SJCRH30 (cell line): ENCODE measurements around the gene WASF1. TPM values are rescaled to one million over a fixed set of nuclear protein-coding genes. Genes with fewer than 3 reads are reported as not detected.

Experiments used
- DNase-seq, 2 experiments: peaks; one replicate each; pipeline ENCODE4 v3.0.0-alpha.2; 2015 to 2020
- H3K27ac ChIP-seq: fragments of 250-450 bp; sonication (Bioruptor Pico); 2 replicates; pipeline ENCODE4 v1.5.1; 2020; ENCODE audit warnings: mild to moderate bottlenecking, moderate library complexity
- H3K27me3 ChIP-seq: fragments of 250-450 bp; sonication (Bioruptor Pico); 2 replicates; pipeline ENCODE4 v1.5.1; 2020; ENCODE audit warnings: mild to moderate bottlenecking, moderate library complexity
- H3K36me3 ChIP-seq: fragments of 250-450 bp; sonication (Bioruptor Pico); 2 replicates; pipeline ENCODE4 v1.5.1; 2020; ENCODE audit warnings: mild to moderate bottlenecking, moderate library complexity
- H3K4me1 ChIP-seq: fragments of 250-450 bp; sonication (Bioruptor Pico); 2 replicates; pipeline ENCODE4 v1.5.1; 2020; ENCODE audit warnings: mild to moderate bottlenecking, moderate library complexity
- H3K4me3 ChIP-seq: fragments of 250-450 bp; sonication (Bioruptor Pico); 2 replicates; pipeline ENCODE4 v1.5.1; 2020; ENCODE audit warnings: mild to moderate bottlenecking, moderate library complexity
- H3K9me3 ChIP-seq: fragments of 250-450 bp; sonication (Bioruptor Pico); replicated peaks from 2 replicates; pipeline ENCODE4 v1.5.1; 2020; ENCODE audit warnings: mild to moderate bottlenecking, moderate library complexity
- total RNA-seq: library from RNA; depleted of rRNA; stranded (reverse); fragments of >200 nt; shearing (Covaris generic); gene quantifications from 2 replicates; pipeline ENCODE4 v1.2.3, GENCODE V29; 2014

Gene WASF1
- total RNA-seq, 1 experiment from 2014 or later: 34.9 TPM

DNA sequence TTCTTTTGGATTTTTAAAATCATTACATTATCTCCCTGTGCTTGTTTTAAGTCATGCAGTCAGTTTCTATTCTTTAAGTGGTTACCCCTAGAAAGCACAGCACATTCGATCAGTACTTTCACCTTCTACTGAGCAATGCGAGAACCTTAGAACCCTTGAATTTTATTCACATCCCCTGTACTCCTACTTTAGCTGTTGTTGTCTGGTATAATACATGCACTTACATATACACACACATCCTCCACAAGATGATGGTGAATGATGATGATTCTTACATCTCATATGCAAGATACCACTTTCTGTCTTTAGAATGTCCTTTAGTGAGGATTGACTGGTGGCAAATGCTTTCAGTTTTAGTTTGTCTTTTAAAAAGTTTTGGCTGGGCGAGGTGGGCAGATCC is 6.4 kb upstream of the WASF1 start:
- Histone ChIP-seq H3K36me3 (peaks cover 5% of the 10 kb centered on the region), H3K27me3 (no peaks in the 10 kb centered on the region), H3K9me3 (no peaks in the 10 kb centered on the region), H3K4me1 (no peaks in the 10 kb centered on the region), H3K4me3 (no peak overlapping the region), H3K27ac (no peak overlapping the region)
- no peak for DNase-seq

DNA sequence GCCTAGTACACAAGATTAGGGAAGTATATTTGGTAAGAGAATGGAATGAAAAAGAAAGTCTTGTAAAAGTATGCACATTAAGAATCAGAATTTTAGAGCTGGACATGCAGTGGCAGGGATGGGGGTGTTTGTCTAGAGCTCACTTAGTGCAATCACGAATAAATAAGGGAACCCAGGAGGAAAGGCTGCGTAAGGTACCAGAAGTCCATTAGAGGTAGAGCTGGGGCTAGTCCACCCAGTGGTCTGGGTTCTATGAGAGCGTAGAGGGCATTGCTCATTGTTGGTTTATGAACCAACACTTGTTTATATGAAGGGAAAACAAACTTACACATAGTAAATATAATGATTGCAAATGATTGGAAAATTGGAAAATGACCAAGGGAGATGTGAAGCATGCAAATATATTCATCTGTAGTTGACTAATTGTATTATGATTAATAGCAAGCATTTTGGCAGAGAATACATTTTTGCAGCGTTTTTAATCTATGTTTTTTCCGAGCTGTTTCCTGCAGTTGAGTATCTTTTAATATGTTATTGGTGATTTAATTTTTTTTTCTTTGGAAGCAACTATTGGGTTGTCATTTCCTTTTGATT is 3.9 kb upstream of the WASF1 start:
- no peaks in the 10 kb centered on the region for H3K27me3 ChIP-seq
- no peaks in the 10 kb centered on the region for H3K4me1 ChIP-seq
- H3K4me3 ChIP-seq: no peak overlapping the region
- peaks cover 5% of the 10 kb centered on the region for H3K36me3 ChIP-seq
- H3K27ac ChIP-seq: no peak overlapping the region
- no peaks in the 10 kb centered on the region for H3K9me3 ChIP-seq
- DNase-seq: no peak

DNA sequence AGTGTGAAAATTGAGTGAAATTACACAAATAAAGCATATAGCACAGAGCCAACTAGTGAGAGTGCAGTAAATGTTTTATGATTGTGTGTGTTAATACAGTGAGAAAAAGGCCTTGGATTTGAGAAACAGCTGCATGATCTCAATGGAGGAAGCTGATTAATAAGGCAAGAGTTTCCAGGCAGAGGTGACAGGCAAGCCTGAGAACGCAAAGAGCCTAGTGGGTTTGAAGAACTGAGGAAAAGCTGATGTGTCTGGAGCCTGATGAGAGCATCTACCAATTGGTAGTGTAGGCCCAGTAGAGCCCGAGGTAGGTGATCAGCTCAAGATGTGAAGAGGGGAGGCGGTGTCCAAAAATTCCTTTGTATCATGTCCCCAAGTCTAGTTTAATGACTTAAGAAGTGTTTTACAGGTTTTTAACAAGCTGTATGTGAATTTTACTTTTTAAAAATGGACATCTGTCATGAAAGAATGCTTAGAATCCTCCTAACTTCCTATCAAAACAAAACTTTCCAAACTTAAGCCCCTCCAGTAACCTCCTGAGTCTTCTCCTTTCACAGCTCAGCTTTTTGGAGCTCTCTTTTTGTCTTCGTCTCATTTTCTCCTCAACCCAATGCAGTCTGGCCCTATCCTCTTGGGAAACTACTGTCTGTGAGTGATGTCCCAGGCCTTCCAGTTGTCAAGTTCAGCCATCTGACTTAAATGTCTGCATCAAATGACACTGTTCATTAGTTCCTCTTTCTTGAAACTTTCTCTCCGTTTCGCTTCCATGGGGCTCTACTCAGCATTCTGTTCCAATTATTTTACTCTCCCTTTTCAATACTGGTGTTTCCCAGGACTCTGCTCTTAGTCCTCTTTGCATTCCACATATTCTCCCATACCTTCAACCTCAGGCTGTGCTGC is 1.9 kb upstream of the WASF1 start:
- no peaks in the 10 kb centered on the region for H3K4me1 ChIP-seq
- no peaks in the 10 kb centered on the region for H3K27me3 ChIP-seq
- H3K27ac ChIP-seq: no peak overlapping the region
- peaks cover 2% of the 10 kb centered on the region; the same call in 1 of the 2 replicates for H3K36me3 ChIP-seq
- peak in 1 of 2 experiments; percentile 5 for DNase-seq
- H3K4me3 ChIP-seq: peak overlapping the region; percentile 79
- no peaks in the 10 kb centered on the region for H3K9me3 ChIP-seq

DNA sequence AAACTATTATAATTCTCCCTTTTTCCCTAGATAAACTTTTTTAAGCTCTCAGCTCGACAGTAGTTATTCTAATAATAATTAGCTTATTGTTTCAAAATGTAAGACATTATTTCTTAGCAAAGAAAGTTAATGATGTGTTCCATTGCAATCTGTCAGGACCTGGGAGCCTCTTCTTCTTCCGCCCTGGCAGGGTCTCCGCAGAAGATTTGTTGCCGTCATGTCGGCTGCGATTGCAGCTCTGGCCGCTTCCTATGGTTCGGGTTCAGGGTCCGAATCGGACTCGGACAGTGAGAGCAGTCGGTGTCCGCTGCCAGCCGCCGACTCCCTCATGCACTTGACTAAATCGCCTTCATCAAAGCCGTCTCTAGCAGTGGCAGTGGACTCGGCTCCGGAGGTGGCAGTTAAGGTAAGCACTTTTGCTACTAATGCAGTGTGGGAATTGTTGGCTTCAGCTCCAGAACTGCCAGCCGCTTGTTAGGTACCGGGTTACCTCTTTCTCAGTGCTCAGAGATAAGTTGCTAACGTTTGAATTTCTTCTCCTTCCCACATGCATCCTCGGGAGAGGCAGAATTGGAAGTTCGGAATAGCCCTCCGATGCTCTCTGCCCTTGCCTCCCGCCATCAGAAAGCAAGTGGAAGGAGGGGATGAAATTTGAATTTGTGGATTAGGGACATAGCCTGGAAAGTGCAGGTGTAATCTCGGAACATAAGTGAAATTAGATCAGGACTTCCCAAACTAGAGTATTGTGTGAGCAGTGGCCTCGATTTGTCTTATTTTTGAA is 948 bp upstream of the WASF1 start, which contains the start of gene CDC40:
Gene CDC40, plus strand, starts transcription at position 200 of the 781 bp plus-strand sequence. Its CDS starts 18 bp downstream, at position 218.
- Histone ChIP-seq H3K27me3 (no peaks in the 10 kb centered on the region), H3K4me3 (peak within 1 kb of the TSS; percentile 79), H3K36me3 (no peaks in the 10 kb centered on the region; the same call in 1 of the 2 replicates), H3K9me3 (no peaks in the 10 kb centered on the region), H3K27ac (peak within 1 kb of the TSS; percentile 99), H3K4me1 (no peaks in the 10 kb centered on the region)
- peak in 1 of 2 experiments; percentile 52 for DNase-seq

DNA sequence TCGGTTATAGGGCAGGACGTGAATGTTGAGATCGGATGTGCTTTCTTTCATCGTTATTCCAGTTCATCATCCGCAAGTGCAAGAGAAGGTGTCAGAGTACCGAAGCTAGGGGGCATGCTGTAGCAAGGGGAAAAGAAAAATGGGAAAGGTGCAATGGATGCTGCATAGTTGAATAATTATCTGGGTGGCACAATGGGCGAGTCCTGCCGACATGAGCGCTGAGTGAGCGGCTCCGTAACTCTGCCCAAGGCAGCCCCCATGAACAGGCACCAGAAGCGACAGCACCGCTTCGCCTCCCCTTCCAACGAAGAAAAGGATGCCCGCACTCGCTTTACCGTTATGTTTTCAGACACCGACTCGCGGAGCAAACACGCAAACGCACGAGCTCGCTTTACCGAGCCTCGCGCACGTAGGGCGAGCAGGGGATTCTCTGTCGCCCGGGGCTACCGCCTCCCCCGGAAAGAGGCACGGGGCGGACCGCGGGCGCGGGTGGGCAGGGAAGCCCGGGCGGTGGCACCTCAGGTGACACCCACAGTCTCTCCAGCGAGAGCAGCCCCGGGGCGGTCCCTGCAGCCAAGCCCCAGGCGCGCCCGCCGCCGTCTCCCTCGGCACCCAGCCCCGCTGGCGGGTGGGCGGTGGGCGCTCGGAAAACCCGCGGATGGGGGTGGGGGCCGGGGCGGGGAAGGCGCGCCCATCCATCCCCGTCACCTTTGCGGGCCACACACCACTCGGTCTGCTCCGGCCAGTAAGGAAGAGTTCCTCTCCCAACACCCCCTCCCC is 654 bp downstream of the WASF1 start:
- H3K27ac ChIP-seq: peak overlapping the region; percentile 99
- no peaks in the 10 kb centered on the region for H3K36me3 ChIP-seq
- no peaks in the 10 kb centered on the region for H3K9me3 ChIP-seq
- no peaks in the 10 kb centered on the region for H3K27me3 ChIP-seq
- H3K4me1 ChIP-seq: no peaks in the 10 kb centered on the region
- peak overlapping the region; percentile 79 for H3K4me3 ChIP-seq
- DNase-seq: peak; percentile 53 to 69

DNA sequence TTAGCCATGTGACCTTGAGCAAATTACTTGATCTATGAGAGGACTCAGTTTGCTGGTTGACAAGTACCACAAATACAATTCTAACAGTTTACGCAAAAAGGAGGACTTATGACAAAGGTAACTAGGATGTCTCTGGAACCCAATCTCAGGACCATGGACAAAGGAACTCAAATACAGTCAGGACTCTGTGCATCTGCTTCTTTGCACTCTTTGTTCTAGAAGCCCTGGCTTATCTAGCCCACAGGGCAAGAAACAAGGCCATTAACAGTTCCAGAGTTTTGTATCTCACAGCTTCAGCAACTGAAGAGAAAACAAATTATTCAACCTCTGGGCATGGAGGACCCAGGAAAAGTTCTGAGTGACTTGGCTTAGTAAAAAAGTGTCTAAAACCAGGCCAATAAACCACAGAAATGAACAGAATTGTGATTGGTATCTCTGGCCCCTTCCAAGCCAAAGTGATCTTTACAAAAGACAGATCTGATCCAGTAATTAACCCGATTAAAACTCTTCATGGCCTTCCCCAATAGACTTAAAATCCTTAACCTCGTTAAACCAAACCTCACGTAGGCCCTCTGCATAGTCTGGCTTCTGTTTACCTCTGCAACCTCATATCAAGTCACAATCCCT is 5.9 kb downstream of the WASF1 start:
- peak in 1 of 2 experiments; percentile 27 for DNase-seq
- H3K9me3 ChIP-seq: no peaks in the 10 kb centered on the region
- H3K4me1 ChIP-seq: no peaks in the 10 kb centered on the region
- H3K27ac ChIP-seq: no peak overlapping the region
- no peak overlapping the region for H3K4me3 ChIP-seq
- no peaks in the 10 kb centered on the region for H3K27me3 ChIP-seq
- H3K36me3 ChIP-seq: peaks cover 4% of the 10 kb centered on the region

DNA sequence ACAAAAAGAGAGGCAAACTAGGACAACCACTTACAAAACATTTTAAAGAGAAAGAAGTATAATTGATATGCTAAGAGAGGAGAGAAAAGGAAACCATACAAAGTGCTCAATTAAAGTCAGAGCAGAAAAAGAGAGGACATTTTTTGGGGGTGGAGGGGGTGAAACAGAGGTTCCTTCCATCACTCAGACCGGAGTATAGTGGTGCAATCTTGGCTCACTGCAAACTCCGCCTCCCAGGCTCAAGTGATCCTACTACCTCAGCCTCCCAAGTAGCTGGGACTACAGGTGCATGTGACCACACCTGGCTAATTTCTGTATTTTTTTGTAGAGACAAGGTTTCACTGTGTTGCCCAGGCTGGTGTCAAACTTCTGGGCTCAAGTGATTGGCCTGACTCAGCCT is 9.4 kb downstream of the WASF1 start:
- H3K27me3 ChIP-seq: no peaks in the 10 kb centered on the region
- DNase-seq: no peak
- H3K9me3 ChIP-seq: no peaks in the 10 kb centered on the region

DNA sequence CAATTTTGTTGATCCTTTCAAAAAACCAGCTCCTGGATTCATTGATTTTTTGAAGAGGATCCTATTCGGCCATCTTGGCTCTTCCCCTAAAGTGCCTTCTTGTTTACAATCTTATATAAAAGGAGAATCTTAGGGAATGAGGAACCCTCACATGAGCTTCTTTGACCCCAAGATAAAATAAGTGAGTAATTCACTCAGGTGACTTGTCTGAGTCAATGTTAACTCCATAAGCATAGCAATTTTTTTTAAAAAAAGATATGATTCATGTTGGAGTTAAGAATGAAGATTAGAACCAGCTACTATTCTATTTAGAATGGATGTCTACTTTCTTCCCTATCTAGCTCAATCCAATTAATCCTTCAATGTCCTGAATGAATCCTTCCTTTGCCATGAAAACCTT is 21.0 kb downstream of the WASF1 start:
- Histone ChIP-seq H3K9me3 (no peaks in the 10 kb centered on the region), H3K27ac (no peak overlapping the region), H3K27me3 (no peaks in the 10 kb centered on the region), H3K4me1 (no peaks in the 10 kb centered on the region), H3K36me3 (peaks cover 8% of the 10 kb centered on the region), H3K4me3 (no peak overlapping the region)
- DNase-seq: no peak

More for the DNA sequence above, 9.4 kb downstream of the WASF1 start:
- Histone ChIP-seq H3K36me3 (peaks cover 4% of the 10 kb centered on the region), H3K4me1 (no peaks in the 10 kb centered on the region), H3K27ac (no peak overlapping the region), H3K4me3 (no peak overlapping the region)

DNA sequence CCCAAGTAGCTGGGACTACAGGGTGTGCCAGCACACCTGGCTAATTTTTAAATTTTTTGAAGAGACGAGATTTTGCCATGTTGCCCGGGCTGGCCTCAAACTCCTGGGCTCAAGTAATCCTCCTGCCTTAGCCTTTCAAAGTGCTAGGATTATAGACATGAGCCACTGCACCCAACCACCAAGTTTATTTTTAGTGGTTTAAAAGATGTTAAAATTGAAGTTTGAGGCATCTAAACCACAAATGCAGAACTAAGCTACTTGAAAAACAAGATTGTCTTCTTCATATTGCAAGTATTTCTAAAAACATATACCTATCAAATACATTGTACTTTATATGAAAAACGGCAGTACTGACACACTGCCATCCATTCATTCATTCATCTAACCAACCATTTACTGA is 31.6 kb downstream of the WASF1 start:
- DNase-seq: no peak
- Histone ChIP-seq H3K27me3 (no peaks in the 10 kb centered on the region), H3K4me3 (no peak overlapping the region)

DNA sequence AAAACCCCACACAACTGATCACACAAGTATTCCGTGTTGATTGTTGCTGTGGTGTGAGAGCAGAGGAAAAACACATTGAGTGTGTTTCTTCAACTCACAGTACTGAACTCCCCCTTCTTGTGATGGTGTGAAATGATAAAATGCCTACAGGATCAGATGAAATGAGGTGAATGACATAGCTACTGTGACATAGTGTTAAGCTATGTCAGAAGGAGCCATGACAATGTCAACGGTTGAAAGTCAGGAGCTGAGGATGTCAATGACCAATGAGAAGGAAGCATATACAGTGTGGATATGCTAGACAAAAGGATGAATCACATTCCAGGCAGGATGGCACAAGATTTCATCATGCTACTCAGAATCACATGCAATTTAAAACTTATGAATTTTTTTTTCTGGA is 38.8 kb downstream of the WASF1 start:
- no peak overlapping the region for H3K4me3 ChIP-seq
- H3K27ac ChIP-seq: no peak overlapping the region
- peaks cover 4% of the 10 kb centered on the region; the same call in 1 of the 2 replicates for H3K36me3 ChIP-seq
- H3K4me1 ChIP-seq: no peaks in the 10 kb centered on the region
- no peaks in the 10 kb centered on the region; the same call in 1 of the 2 replicates for H3K9me3 ChIP-seq
- no peak for DNase-seq
- H3K27me3 ChIP-seq: no peaks in the 10 kb centered on the region

More for the DNA sequence above, 31.6 kb downstream of the WASF1 start:
- Histone ChIP-seq H3K27ac (no peak overlapping the region), H3K9me3 (no peaks in the 10 kb centered on the region), H3K36me3 (0 out of 2 replicates have a peak, but pooled peaks cover 2% of the 10 kb centered on the region), H3K4me1 (no peaks in the 10 kb centered on the region)

DNA sequence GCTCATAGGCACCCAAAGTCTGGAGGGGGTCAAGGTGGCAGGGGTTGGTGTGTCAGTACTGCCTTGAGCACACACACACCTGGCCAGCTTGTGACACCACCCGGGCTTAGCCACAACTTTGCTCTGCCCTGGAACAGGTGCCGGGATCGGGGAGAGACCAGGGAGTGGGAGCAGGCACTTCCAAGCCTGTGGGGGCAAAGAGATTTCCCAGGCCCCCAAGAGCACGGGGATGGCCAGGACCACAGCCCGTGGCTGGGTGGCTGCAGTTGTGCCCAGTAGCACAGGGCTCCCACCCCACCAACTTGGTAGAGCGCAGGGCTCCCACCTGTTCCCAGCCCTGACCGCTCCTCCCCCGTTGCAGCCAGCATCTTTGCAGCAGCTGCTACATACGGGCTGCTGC is 40.4 kb downstream of the WASF1 start:
- Histone ChIP-seq H3K4me3 (no peak overlapping the region), H3K27me3 (no peaks in the 10 kb centered on the region), H3K9me3 (no peaks in the 10 kb centered on the region; the same call in 1 of the 2 replicates), H3K27ac (no peak overlapping the region), H3K36me3 (peaks cover 4% of the 10 kb centered on the region; the same call in 1 of the 2 replicates), H3K4me1 (no peaks in the 10 kb centered on the region)
- no peak for DNase-seq

DNA sequence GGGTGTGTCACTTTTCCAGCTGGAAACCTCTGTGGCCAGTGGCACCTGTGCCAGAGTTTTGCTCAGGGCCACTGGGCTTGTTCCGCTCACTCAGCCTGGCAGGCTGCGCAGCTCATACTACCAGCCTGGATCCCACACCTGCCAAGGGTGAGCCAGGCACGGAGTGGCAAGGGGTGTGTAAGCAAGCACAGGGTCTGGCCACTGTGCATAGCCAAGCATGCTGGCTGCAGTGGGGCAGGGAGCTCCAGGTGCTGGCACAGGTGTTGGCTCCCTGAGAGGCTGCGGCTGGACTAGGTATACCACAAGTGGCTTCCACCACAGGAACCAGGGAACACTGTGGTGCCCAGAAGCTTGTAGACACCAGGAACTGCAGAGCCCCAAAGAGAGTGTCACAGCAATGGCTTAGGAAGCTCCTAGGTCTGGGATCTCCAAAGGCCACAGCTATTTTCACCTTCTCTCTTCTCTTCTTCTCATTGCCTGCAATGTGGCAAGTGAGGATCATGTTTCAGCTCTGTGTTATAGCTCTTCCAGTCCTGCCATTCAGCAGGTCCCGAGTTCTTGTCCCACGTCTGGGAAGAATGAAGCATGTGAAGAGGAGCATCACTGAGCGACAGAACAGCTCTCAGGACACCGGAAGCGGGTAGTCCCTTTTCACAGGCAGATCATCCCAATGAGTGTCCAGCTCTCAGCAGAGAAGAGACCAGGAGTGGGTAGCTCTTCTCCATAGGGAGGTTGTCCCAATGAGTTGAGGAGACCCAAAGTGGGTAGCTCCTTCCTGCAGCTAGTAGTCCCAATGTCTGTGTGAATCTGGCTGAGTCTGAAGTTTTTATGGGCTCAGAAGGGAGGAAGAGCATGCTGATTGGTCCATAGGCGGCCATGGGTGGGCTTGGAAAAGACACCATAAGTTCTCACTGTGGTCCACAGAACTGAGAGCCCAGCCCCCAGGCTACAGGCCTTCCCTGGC is 41.3 kb downstream of the WASF1 start:
- Histone ChIP-seq H3K27me3 (no peaks in the 10 kb centered on the region), H3K4me1 (no peaks in the 10 kb centered on the region), H3K27ac (no peak overlapping the region), H3K9me3 (no peaks in the 10 kb centered on the region; the same call in 1 of the 2 replicates), H3K4me3 (no peak overlapping the region), H3K36me3 (peaks cover 4% of the 10 kb centered on the region; the same call in 1 of the 2 replicates)
- DNase-seq: no peak

DNA sequence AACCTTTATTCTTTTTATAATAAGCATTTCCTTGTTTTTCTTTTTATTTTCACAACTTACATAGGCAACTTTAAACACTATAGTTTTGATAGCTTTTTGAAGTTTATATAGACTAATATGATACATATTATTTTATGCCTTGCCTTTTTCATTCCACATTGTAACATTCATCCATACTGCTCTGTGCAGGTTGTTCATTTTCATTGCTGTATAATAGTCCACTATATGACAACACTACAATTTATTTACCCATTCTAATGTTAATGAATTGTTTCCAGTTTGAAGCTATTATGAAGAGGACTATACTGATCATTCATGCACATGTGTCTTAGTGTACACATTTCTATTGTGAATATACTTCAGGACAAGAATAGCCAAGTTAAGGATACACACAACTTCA is 49.1 kb downstream of the WASF1 start:
- DNase-seq: no peak
- peaks cover 7% of the 10 kb centered on the region for H3K36me3 ChIP-seq
- H3K4me3 ChIP-seq: no peak overlapping the region

More for the DNA sequence above, 49.1 kb downstream of the WASF1 start:
- Histone ChIP-seq H3K27me3 (no peaks in the 10 kb centered on the region), H3K4me1 (no peaks in the 10 kb centered on the region), H3K27ac (no peak overlapping the region), H3K9me3 (no peaks in the 10 kb centered on the region)
